HG03575 (cell line): ENCODE results near the gene STIL.
"Not testable (repeated sequence)": the region's sequence is repeated elsewhere in the genome, so short reads cannot be mapped to it uniquely, and the experiment has no call there.

ENCODE experiments used
- ATAC-seq: cut with Tn5 transposase; IDR thresholded peaks from one replicate; pipeline ENCODE4 v1.9.1; 2021; ENCODE audit not compliant: unreplicated experiment, insufficient number of reproducible peaks, low FRiP score; ENCODE audit errors: extremely low read depth

Gene STIL

GRCh38 chr1:47325528-47325927 is 11.6 kb upstream of the STIL start:
- ATAC-seq: no peak

- ATAC-seq: no peak
These were observed 10.7 kb upstream of the STIL start for GRCh38 chr1:47324682-47325081.

- ATAC-seq: no peak
These were observed 9.7 kb upstream of the STIL start for GRCh38 chr1:47323599-47324031.

- ATAC-seq: not testable (repeated sequence)
These were observed 6.0 kb upstream of the STIL start for GRCh38 chr1:47319968-47320367.

GRCh38 chr1:47317841-47318240 is 3.9 kb upstream of the STIL start:
- no peak for ATAC-seq

GRCh38 chr1:47309427-47309826 is 4.5 kb downstream of the STIL start:
- no peak for ATAC-seq

GRCh38 chr1:47302472-47302871 is 11.5 kb downstream of the STIL start:
- no peak for ATAC-seq

GRCh38 chr1:47298025-47298699 is 15.8 kb downstream of the STIL start:
- no peak for ATAC-seq

GRCh38 chr1:47295579-47295978 is 18.4 kb downstream of the STIL start:
- ATAC-seq: no peak

- not testable (repeated sequence) for ATAC-seq
These were observed 19.1 kb downstream of the STIL start for GRCh38 chr1:47294863-47295262.

- not testable (repeated sequence) for ATAC-seq
These were observed 25.8 kb downstream of the STIL start for GRCh38 chr1:47288116-47288515.

- no peak for ATAC-seq
These were observed 33.8 kb downstream of the STIL start for GRCh38 chr1:47280142-47280541.

GRCh38 chr1:47276850-47277249 is 37.1 kb downstream of the STIL start:
- ATAC-seq: no peak

- not testable (repeated sequence) for ATAC-seq
These were observed 38.1 kb downstream of the STIL start for GRCh38 chr1:47275811-47276210.

- not testable (repeated sequence) for ATAC-seq
These were observed 48.4 kb downstream of the STIL start for GRCh38 chr1:47265529-47265928.

GRCh38 chr1:47262787-47263413 is 51.0 kb downstream of the STIL start:
- ATAC-seq: no peak

GRCh38 chr1:47257224-47257623 is 56.7 kb downstream of the STIL start:
- no peak for ATAC-seq

GRCh38 chr1:47252795-47253194 is 61.2 kb downstream of the STIL start:
- ATAC-seq: no peak

- no peak for ATAC-seq
These were observed 61.6 kb downstream of the STIL start for GRCh38 chr1:47252369-47252768.

GRCh38 chr1:47249755-47250154 is 64.2 kb downstream of the STIL start:
- no peak for ATAC-seq
